SU-DHL-6 (cell line): Measurements from ENCODE around the gene ALG6.

ENCODE experiments used
- H2AFZ ChIP-seq: fragments of 200-600 bp; sonication (generic); 2 replicates; pipeline ENCODE4 v1.6.1; 2014; ENCODE audit warnings: low read depth, mild to moderate bottlenecking, moderate library complexity, mixed read lengths, antibody characterized with exemption, low read length; ENCODE audit not compliant: severe bottlenecking
- H3F3A ChIP-seq: fragments of 200-600 bp; shearing (Covaris generic); 2 replicates; pipeline ENCODE4 v1.6.0; 2016; ENCODE audit warnings: antibody characterized with exemption, mild to moderate bottlenecking; ENCODE audit not compliant: insufficient read depth
- H3K27ac ChIP-seq: fragments of 200-600 bp; sonication (generic); 2 replicates; pipeline ENCODE4 v1.5.1; 2016; ENCODE audit warnings: low read depth, mild to moderate bottlenecking, low read length, moderate library complexity, mixed read lengths
- H3K27me3 ChIP-seq: fragments of 200-600 bp; sonication (generic), shearing (Covaris generic); 2 replicates; pipeline ENCODE4 v1.6.0; 2014; ENCODE audit warnings: mild to moderate bottlenecking, low read length
- H3K36me3 ChIP-seq: fragments of 200-600 bp; sonication (generic); 2 replicates; pipeline ENCODE4 v1.6.1; 2014; ENCODE audit warnings: mild to moderate bottlenecking, low read length, mixed read lengths
- H3K4me2 ChIP-seq: fragments of 300-600, 200-600 bp; shearing (Covaris generic), sonication (generic); 2 replicates; pipeline ENCODE4 v1.6.0; 2014; ENCODE audit warnings: low read length, low read depth, mild to moderate bottlenecking; ENCODE audit not compliant: poor library complexity, severe bottlenecking
- H3K4me3 ChIP-seq: fragments of 200-600 bp; sonication (generic); 2 replicates; pipeline ENCODE4 v1.5.1; 2014; ENCODE audit warnings: antibody characterized with exemption, low read length, mild to moderate bottlenecking, mixed read lengths; ENCODE audit not compliant: insufficient read depth, poor library complexity, severe bottlenecking
- H3K79me2 ChIP-seq: fragments of 200-600 bp; sonication (generic); 2 replicates; pipeline ENCODE4 v1.6.1; 2014; ENCODE audit warnings: mild to moderate bottlenecking, low read length, moderate library complexity; ENCODE audit not compliant: insufficient read depth
- H3K9ac ChIP-seq: fragments of 200-600 bp; sonication (generic); 2 replicates; pipeline ENCODE4 v1.7.0; 2014; ENCODE audit warnings: mild to moderate bottlenecking, low read length
- H3K9me2 ChIP-seq: fragments of 200-600 bp; sonication (generic); replicated peaks from 2 replicates; pipeline ENCODE4 v1.6.1; 2014; ENCODE audit warnings: low read length; ENCODE audit not compliant: insufficient read depth
- H3K9me3 ChIP-seq: fragments of 200-600 bp; sonication (generic); 2 replicates; pipeline ENCODE4 v1.6.1; 2014; ENCODE audit warnings: low read length, mixed read lengths; ENCODE audit not compliant: insufficient read depth
- H4K20me1 ChIP-seq: fragments of 200-600 bp; sonication (generic); 2 replicates; pipeline ENCODE4 v1.6.1; 2014; ENCODE audit warnings: low read depth, mild to moderate bottlenecking, antibody characterized with exemption, low read length, moderate library complexity, mixed read lengths
- CTCF ChIP-seq: fragments of 200-600 bp; sonication (generic); IDR thresholded peaks from one replicate; pipeline ENCODE4 v1.5.1; 2017; ENCODE audit warnings: antibody characterized with exemption, mild to moderate bottlenecking, low read length, moderate library complexity; ENCODE audit not compliant: insufficient read depth, poor library complexity, severe bottlenecking
- EZH2phosphoT487 ChIP-seq: fragments of 200-600 bp; sonication (generic), shearing (Covaris generic); conservative IDR thresholded peaks from 2 replicates; pipeline ENCODE4 v1.6.1; 2018; ENCODE audit warnings: mild to moderate bottlenecking, antibody characterized with exemption, low read length, moderate library complexity, mixed read lengths

Gene ALG6

GRCh38 chr1:63323865-63324778, 43.3 kb upstream of the ALG6 start:
- Histone ChIP-seq H3K9me2 (no peaks in the 10 kb centered on the region), H3K9ac (no peak overlapping the region), H4K20me1 (no peaks in the 10 kb centered on the region), H3K9me3 (no peaks in the 10 kb centered on the region), H2AFZ (no peak overlapping the region), H3K27ac (no peak overlapping the region), H3K27me3 (no peaks in the 10 kb centered on the region), H3F3A (peaks cover 12% of the 10 kb centered on the region; the same call in 1 of the 2 replicates), H3K4me2 (no peak overlapping the region), H3K79me2 (no peaks in the 10 kb centered on the region), H3K36me3 (no peaks in the 10 kb centered on the region), H3K4me3 (no peak overlapping the region)
- no peak for TF ChIP-seq EZH2phosphoT487

- Histone ChIP-seq H3K27ac (no peak overlapping the region), H3F3A (peaks cover 12% of the 10 kb centered on the region; the same call in 1 of the 2 replicates), H3K36me3 (no peaks in the 10 kb centered on the region), H2AFZ (no peak overlapping the region), H3K27me3 (no peaks in the 10 kb centered on the region), H3K9me3 (no peaks in the 10 kb centered on the region), H3K9ac (no peak overlapping the region), H3K4me3 (no peak overlapping the region), H3K79me2 (no peaks in the 10 kb centered on the region), H3K9me2 (no peaks in the 10 kb centered on the region), H3K4me2 (no peak overlapping the region), H4K20me1 (no peaks in the 10 kb centered on the region)
- TF ChIP-seq CTCF (no peak), EZH2phosphoT487 (no peak)
These were observed 42.7 kb upstream of the ALG6 start for GRCh38 chr1:63324779-63325119.

DNA sequence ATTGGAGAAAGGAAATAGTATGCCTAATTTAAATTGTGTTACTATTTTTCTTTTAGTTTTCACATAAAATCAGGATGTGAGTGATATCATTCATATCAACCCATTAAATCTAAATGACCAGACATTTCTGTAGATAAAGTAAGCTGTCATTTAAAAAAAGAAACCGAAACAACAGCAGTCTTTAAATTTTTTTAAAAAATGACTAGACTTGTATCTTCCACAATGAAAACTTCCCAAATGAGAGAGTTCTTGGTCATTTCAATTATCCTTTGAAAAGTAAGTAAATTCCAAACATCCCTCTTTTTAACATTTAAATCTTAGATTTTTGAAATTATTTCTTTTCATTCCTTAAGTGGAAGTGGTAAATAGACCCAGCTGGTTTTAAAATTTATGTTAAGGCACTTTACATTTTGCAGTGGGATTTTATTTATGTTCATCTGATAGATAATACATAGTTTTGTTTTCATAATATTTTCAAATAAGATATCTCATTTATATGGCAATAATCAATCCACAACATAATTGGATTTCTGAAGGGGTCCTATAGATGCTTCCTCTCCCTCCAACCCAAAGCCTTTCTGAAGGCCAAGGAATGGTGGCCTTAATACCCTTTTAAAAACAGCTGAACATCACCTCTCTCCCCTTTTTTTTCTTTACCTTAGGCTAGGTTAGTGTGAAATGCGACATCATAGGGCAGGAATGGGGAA, 42.0 kb upstream of the ALG6 start:
- H3F3A ChIP-seq, result peaks cover 12% of the 10 kb centered on the region; the same call in 1 of the 2 replicates
- no peak overlapping the region for H3K9ac ChIP-seq
- H3K4me3 ChIP-seq, result no peak overlapping the region
- H3K27me3 ChIP-seq, result no peaks in the 10 kb centered on the region
- no peaks in the 10 kb centered on the region for H3K9me3 ChIP-seq
- H3K27ac ChIP-seq, result no peak overlapping the region
- H3K36me3 ChIP-seq, result no peaks in the 10 kb centered on the region
- no peak for TF ChIP-seq CTCF
- TF ChIP-seq EZH2phosphoT487, result no peak
- H3K4me2 ChIP-seq, result no peak overlapping the region
- no peaks in the 10 kb centered on the region for H4K20me1 ChIP-seq
- no peaks in the 10 kb centered on the region for H3K9me2 ChIP-seq
- no peak overlapping the region for H2AFZ ChIP-seq
- no peaks in the 10 kb centered on the region for H3K79me2 ChIP-seq
